Tibial nerve (tissue), 4 donors: ENCODE results near the gene LRIT3. TPM values are rescaled to one million over a fixed set of nuclear protein-coding genes. Genes with fewer than 3 reads are reported as not detected.
A peak's percentile ranks its signal among the peaks of the same experiment; 100 is the strongest.

Source experiments
- DNase-seq, 2 donors: peaks; one replicate each; pipeline ENCODE4 v3.0.0-alpha.2; 2019; ENCODE audit warnings: low spot score in 2 of 2
- H3K27ac ChIP-seq, 4 donors: fragments of 200-600 bp; sonication (generic) in 3 of 4; one replicate each; pipeline ENCODE4 v1.5.1; 2017 to 2019; ENCODE audit warnings: mild to moderate bottlenecking in 1 of 4
- H3K27me3 ChIP-seq, 2 donors: fragments of 200-600 bp; sonication (generic) in 1 of 2; one replicate each; pipeline versions ENCODE4 v1.5.1 to v1.6.0; 2017 to 2019
- H3K36me3 ChIP-seq, 3 donors: fragments of 200-600 bp; sonication (generic); one replicate each; pipeline ENCODE4 v1.5.1; 2018 to 2019
- H3K4me1 ChIP-seq, 4 donors: fragments of 200-600 bp; sonication (generic) in 3 of 4; one replicate each; pipeline ENCODE4 v1.5.1; 2017 to 2019
- H3K4me3 ChIP-seq, 4 donors: fragments of 200-600 bp; sonication (generic) in 3 of 4; one replicate each; pipeline ENCODE4 v1.5.1; 2017 to 2019; ENCODE audit warnings: mild to moderate bottlenecking in 1 of 4, moderate library complexity in 1 of 4
- H3K9me3 ChIP-seq, 4 donors: fragments of 200-600 bp; sonication (generic) in 3 of 4; one replicate each; pipeline ENCODE4 v1.5.1; 2017 to 2019
- CTCF ChIP-seq, 5 experiments: fragments of 200-600 bp in 3 of 5; fragments of 450-650 bp in 2 of 5; sonication (generic) in 3 of 5; IDR thresholded peaks; one replicate each; pipeline ENCODE4 v1.5.1; 2016 to 2019; ENCODE audit warnings: antibody characterized with exemption in 5 of 5, mild to moderate bottlenecking in 3 of 5, moderate library complexity in 2 of 5
- EP300 ChIP-seq, 2 donors: sonication (generic); formaldehyde crosslinking; IDR thresholded peaks; one replicate each; pipeline ENCODE4 v1.6.1; 2017; ENCODE audit warnings: antibody characterized with exemption in 2 of 2, mild to moderate bottlenecking in 1 of 2
- POLR2A ChIP-seq, 2 donors: fragments of 450-650 bp; IDR thresholded peaks; one replicate each; pipeline ENCODE4 v1.6.1; 2017; ENCODE audit warnings: antibody characterized with exemption in 2 of 2, mild to moderate bottlenecking in 2 of 2, moderate library complexity in 2 of 2
- WGBS, 2 donors: methylation state at CpG; one replicate each; pipeline ENCODE4 v1.1.5; 2018; 5-methylcytosine and 5-hydroxymethylcytosine counted together
- total RNA-seq, 4 donors: library from RNA; depleted of rRNA; stranded (reverse); fragments of >200 nt; gene quantifications; one replicate each; pipeline ENCODE4 v1.1.0, GENCODE V29; 2016

Gene LRIT3
- total RNA-seq, result under 1 TPM; 0.21 to 0.60 (median 0.51) TPM

- Histone ChIP-seq H3K9me3 (no peaks in the 10 kb centered on the region), H3K4me1 (no peaks in the 10 kb centered on the region), H3K27me3 (no peaks in the 10 kb centered on the region), H3K36me3 (peaks cover 0 to 18% (median 0%) of the 10 kb centered on the region in 3 donors), H3K27ac (no peak within 1 kb of the TSS), H3K4me3 (no peak within 1 kb of the TSS)
- DNase-seq, result no peak
- WGBS, 2 donors, result 80 to 85% methylated on average over 5 of the region's 5 CpGs
- no peak for TF ChIP-seq CTCF (IDR thresholded peaks at IDR 0.05)
These were observed at the start of gene LRIT3 for GRCh38 chr4:109847896-109848442. Gene LRIT3 (plus strand): TSS chr4:109848107. CDS start chr4:109848202, 95 bp downstream.

- Histone ChIP-seq H3K36me3 (no peaks in the 10 kb centered on the region), H3K9me3 (peaks cover 0 to 25% (median 0%) of the 10 kb centered on the region in 4 donors), H3K4me3 (no peak overlapping the region), H3K27ac (no peak overlapping the region), H3K27me3 (no peaks in the 10 kb centered on the region), H3K4me1 (peaks cover 0 to 21% (median 4%) of the 10 kb centered on the region in 4 donors)
- TF ChIP-seq EP300 (IDR thresholded peaks at IDR 0.05) (no peak), CTCF (IDR thresholded peaks at IDR 0.05) (no peak), POLR2A (IDR thresholded peaks at IDR 0.05) (no peak)
- no peak for DNase-seq
These were observed 49.0 kb upstream of the LRIT3 start for GRCh38 chr4:109798866-109799265.

GRCh38 chr4:109801099-109801789, 46.7 kb upstream of the LRIT3 start:
- H3K27me3 ChIP-seq, result no peaks in the 10 kb centered on the region
- DNase-seq, result no peak
- peak overlapping the region in 1 of 4 donors; percentile 33 for H3K4me3 ChIP-seq
- no peaks in the 10 kb centered on the region for H3K36me3 ChIP-seq
- peaks cover 0 to 21% (median 4%) of the 10 kb centered on the region in 4 donors for H3K4me1 ChIP-seq
- H3K27ac ChIP-seq, result peak overlapping the region in 2 of 4 donors; percentile 71 to 74
- peaks cover 0 to 8% (median 0%) of the 10 kb centered on the region in 4 donors for H3K9me3 ChIP-seq
- 52 to 53% methylated on average over 4 of the region's 4 CpGs for whole genome bisulfite sequencing, 2 donors
- TF ChIP-seq EP300 (IDR thresholded peaks at IDR 0.05), result no peak
- no peak for TF ChIP-seq CTCF (IDR thresholded peaks at IDR 0.05)
- TF ChIP-seq POLR2A (IDR thresholded peaks at IDR 0.05), result no peak

- no peak for DNase-seq
- TF ChIP-seq EP300 (IDR thresholded peaks at IDR 0.05) (no peak), POLR2A (IDR thresholded peaks at IDR 0.05) (no peak), CTCF (IDR thresholded peaks at IDR 0.05) (no peak)
- WGBS, 2 donors, result 39 to 42% methylated on average over 2 of the region's 2 CpGs
- peak within 1 kb of the TSS in 2 of 4 donors; percentile 71 to 74 for H3K27ac ChIP-seq
- no peaks in the 10 kb centered on the region for H3K36me3 ChIP-seq
- H3K4me1 ChIP-seq, result peaks cover 0 to 21% (median 4%) of the 10 kb centered on the region in 4 donors
- peaks cover 0 to under 1% (median 0%) of the 10 kb centered on the region in 4 donors for H3K9me3 ChIP-seq
- H3K27me3 ChIP-seq, result no peaks in the 10 kb centered on the region
- peak within 1 kb of the TSS in 2 of 4 donors; percentile 13 to 33 for H3K4me3 ChIP-seq
These were observed 46.0 kb upstream of the LRIT3 start, which contains the start of gene CFI for GRCh38 chr4:109801895-109802319. Gene CFI (minus strand): TSS chr4:109801999. CDS start chr4:109801971, 28 bp downstream.

- H3K4me3 ChIP-seq, result no peak overlapping the region
- 23 to 28% methylated on average over 4 of the region's 4 CpGs for WGBS, 2 donors
- peaks cover 0 to 21% (median 4%) of the 10 kb centered on the region in 4 donors for H3K4me1 ChIP-seq
- H3K36me3 ChIP-seq, result no peaks in the 10 kb centered on the region
- H3K27me3 ChIP-seq, result no peaks in the 10 kb centered on the region
- DNase-seq, result no peak
- no peaks in the 10 kb centered on the region for H3K9me3 ChIP-seq
- no peak overlapping the region for H3K27ac ChIP-seq
- TF ChIP-seq CTCF (IDR thresholded peaks at IDR 0.05), result peak in 4 of 5 experiments; percentile 22 to 32 (median 23)
- TF ChIP-seq EP300 (IDR thresholded peaks at IDR 0.05), result no peak
These were observed 43.9 kb upstream of the LRIT3 start for GRCh38 chr4:109803924-109804571.
